SK-N-SH (cell line): Measurements from ENCODE around the gene UBAP2L.

Experiments
- CTCF ChIP-seq: fragments of 200-600 bp; sonication (generic); IDR thresholded peaks from 2 replicates; pipeline ENCODE4 v1.6.1; 2017; ENCODE audit warnings: antibody characterized with exemption, mild to moderate bottlenecking, moderate library complexity
- EP300 ChIP-seq, 2 experiments: IDR thresholded peaks; 2 replicates each; pipeline versions ENCODE4 v1.4.0 to v1.6.1; 2012; ENCODE audit warnings: borderline replicate concordance in 1 of 2, low read depth in 1 of 2, low read length in 1 of 2
- GABPA ChIP-seq: IDR thresholded peaks from 2 replicates; pipeline ENCODE4 v1.4.0; 2012; ENCODE audit warnings: low read depth, mild to moderate bottlenecking
- MAX ChIP-seq: IDR thresholded peaks from 2 replicates; pipeline ENCODE4 v1.4.0; 2012; ENCODE audit warnings: low read depth
- POLR2AphosphoS5 ChIP-seq: IDR thresholded peaks from 2 replicates; pipeline ENCODE4 v1.6.1; 2012; ENCODE audit warnings: low read depth, low read length
- RAD21 ChIP-seq: IDR thresholded peaks from 2 replicates; pipeline ENCODE4 v1.6.1; 2012; ENCODE audit warnings: mild to moderate bottlenecking, low read length
- REST ChIP-seq: IDR thresholded peaks from 2 replicates; pipeline ENCODE4 v1.6.1; 2012; ENCODE audit warnings: mild to moderate bottlenecking, low read depth, low read length, moderate library complexity
- RXRA ChIP-seq: IDR thresholded peaks from 2 replicates; pipeline ENCODE4 v1.4.0; 2012; ENCODE audit warnings: low read depth, mild to moderate bottlenecking, borderline replicate concordance
- SIN3A ChIP-seq: IDR thresholded peaks from 2 replicates; pipeline ENCODE4 v1.6.1; 2012; ENCODE audit warnings: low read depth, mild to moderate bottlenecking, low read length, moderate library complexity, borderline replicate concordance
- SMC3 ChIP-seq: IDR thresholded peaks from 2 replicates; pipeline ENCODE4 v1.6.1; 2012; ENCODE audit warnings: low read depth, low read length, improper control_type of control experiment
- USF1 ChIP-seq: IDR thresholded peaks from 2 replicates; pipeline ENCODE4 v1.4.0; 2012; ENCODE audit warnings: low read depth, borderline replicate concordance
- YY1 ChIP-seq: IDR thresholded peaks from 2 replicates; pipeline ENCODE4 v1.4.0; 2012; ENCODE audit warnings: low read depth, mild to moderate bottlenecking

GRCh38 chr1:154213274-154213673 lies 7.5 kb upstream of the UBAP2L start:
- no peak for TF ChIP-seq CTCF
- TF ChIP-seq YY1, result no peak
- TF ChIP-seq USF1, result no peak
- no peak for TF ChIP-seq REST
- TF ChIP-seq MAX, result no peak
- no peak for TF ChIP-seq RXRA
- no peak for TF ChIP-seq POLR2AphosphoS5
- no peak for TF ChIP-seq RAD21
- TF ChIP-seq SIN3A, result no peak
- TF ChIP-seq SMC3, result no peak
- TF ChIP-seq EP300 (IDR thresholded peaks at IDR 0.05; ENCODE audit: borderline replicate concordance in 1 of 2, low read depth in 1 of 2, low read length in 1 of 2), result no peak
- TF ChIP-seq GABPA, result no peak
